Measurements from ENCODE around the gene SMIM7. TPM values are rescaled to one million over a fixed set of nuclear protein-coding genes. Genes with fewer than 3 reads are reported as not detected.
A peak's percentile ranks its signal among the peaks of the same experiment; 100 is the strongest.

SMIM7 gene
- 10 to 100 TPM; 34.7 to 76.5 (median 41.2) TPM for total RNA-seq
- long read RNA-seq, transcript SMIM7-208 (5 exons, 2,776 nt) = major isoform, 22 of 28 reads
- long read RNA-seq, partial matches to known transcripts = 0 of 28 reads
- long read RNA-seq, other reads (novel, unspliced or antisense) = 0 of 28 reads

DNA sequence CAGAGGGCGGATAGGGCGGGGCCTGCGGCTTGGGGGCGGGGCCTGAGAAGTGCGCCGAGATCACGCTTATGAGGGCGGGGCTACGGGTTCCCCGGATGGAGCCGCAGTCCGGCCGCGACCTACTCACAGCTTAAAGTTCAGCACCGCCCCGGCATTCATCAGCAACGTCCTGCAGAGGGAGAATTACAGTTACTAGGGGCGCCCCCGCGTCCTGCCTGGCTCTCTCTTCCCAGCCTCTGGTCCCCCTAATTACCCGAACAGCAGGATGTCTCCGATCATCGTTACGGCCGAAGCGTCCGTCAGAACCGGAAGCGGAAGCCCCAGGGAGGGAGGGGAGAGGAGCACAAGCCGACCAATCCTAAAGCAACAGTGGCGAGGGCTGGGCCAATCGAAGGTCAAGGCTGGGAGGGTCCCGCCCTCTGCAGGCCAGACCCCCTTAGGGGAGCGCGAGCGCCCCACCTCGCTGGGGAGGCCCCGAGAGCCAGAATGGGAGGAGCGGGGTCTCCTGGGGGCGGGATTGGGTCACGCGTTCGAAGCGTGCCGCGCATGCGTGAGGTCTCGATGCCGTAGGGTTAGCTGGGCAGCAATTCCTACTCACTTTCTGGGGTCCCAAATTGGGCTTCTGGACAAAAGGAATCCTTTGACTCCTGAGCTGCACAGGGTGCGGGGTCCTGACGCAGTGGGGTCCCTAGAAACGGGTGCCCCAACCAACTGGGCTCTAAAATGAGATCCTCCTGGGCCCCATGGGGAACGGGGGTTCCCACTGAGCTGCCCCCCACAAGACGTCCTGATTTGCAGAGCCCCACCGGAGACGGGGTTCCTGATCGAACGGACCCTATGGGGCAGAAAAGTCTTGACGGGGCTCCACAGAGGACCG lies at the start of gene SMIM7:
SMIM7 (minus strand) TSS at position 313 of the 877 bp plus-strand sequence; CDS start at position 279, 34 bp downstream.
- Histone ChIP-seq H3K36me3 (peaks cover 0 to 35% (median 6%) of the 10 kb centered on the region in 4 donors), H3K9me3 (no peaks in the 10 kb centered on the region), H3K4me3 (peak within 1 kb of the TSS; percentile 70 to 98 (median 88)), H3K4me1 (peaks cover 0 to 18% (median 3%) of the 10 kb centered on the region in 4 donors), H3K27me3 (no peaks in the 10 kb centered on the region), H3K27ac (peak within 1 kb of the TSS; percentile 64 to 78 (median 75))
- 0% methylated on average over 19 of the region's 60 CpGs for WGBS (ENCODE audit: insufficient coverage, low coverage, low lambda C conversion rate, missing lambda C conversion rate)
- intact Hi-C loops (cut with DNase I) = no loop called here
- DNase-seq (peak; percentile 98 to 99 (median 99)), ATAC-seq (peak; percentile 95 to 98 (median 96))
- peak; percentile 69 for TF ChIP-seq POLR2A (IDR thresholded peaks at IDR 0.05)
- TF ChIP-seq, protein P1, sequence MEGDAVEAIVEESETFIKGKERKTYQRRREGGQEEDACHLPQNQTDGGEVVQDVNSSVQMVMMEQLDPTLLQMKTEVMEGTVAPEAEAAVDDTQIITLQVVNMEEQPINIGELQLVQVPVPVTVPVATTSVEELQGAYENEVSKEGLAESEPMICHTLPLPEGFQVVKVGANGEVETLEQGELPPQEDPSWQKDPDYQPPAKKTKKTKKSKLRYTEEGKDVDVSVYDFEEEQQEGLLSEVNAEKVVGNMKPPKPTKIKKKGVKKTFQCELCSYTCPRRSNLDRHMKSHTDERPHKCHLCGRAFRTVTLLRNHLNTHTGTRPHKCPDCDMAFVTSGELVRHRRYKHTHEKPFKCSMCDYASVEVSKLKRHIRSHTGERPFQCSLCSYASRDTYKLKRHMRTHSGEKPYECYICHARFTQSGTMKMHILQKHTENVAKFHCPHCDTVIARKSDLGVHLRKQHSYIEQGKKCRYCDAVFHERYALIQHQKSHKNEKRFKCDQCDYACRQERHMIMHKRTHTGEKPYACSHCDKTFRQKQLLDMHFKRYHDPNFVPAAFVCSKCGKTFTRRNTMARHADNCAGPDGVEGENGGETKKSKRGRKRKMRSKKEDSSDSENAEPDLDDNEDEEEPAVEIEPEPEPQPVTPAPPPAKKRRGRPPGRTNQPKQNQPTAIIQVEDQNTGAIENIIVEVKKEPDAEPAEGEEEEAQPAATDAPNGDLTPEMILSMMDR (IDR thresholded peaks at IDR 0.05) = peak in 3 of 4 donors; percentile 12 to 48 (median 36)

DNA sequence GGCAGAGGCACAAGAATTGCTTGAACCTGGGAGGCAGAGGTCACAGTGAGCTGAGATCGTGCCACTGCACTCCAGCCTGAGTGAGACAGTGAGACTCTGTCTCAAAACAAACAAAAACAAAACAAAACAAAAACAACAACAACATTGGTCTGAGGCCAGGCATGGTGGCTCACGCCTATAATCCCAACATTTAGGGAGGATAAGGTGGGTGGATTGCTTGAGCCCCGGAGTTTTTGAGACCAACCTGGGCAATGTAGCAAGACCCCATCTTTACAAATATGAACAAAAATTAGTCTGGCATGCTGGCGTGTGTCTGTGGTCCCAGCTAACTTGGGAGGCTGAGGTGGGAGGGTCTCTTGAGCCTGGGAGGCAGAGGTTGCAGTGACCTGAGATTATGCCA lies 43.7 kb upstream of the SMIM7 start:
- no peak for DNase-seq
- no peaks in the 10 kb centered on the region for H3K36me3 ChIP-seq
- 81% methylated on average over 3 of the region's 4 CpGs for WGBS (ENCODE audit: insufficient coverage, low coverage, low lambda C conversion rate, missing lambda C conversion rate)
- H3K27ac ChIP-seq = no peak overlapping the region
- no peaks in the 10 kb centered on the region for H3K27me3 ChIP-seq
- peaks cover 0 to 5% (median 2%) of the 10 kb centered on the region in 4 donors for H3K4me1 ChIP-seq
- ATAC-seq = no peak
- intact Hi-C loops (cut with DNase I) = no loop called here
- TF ChIP-seq POLR2A (IDR thresholded peaks at IDR 0.05) = no peak
- TF ChIP-seq, protein P1 (IDR thresholded peaks at IDR 0.05) = no peak
- H3K9me3 ChIP-seq = no peaks in the 10 kb centered on the region
- no peak overlapping the region for H3K4me3 ChIP-seq

DNA sequence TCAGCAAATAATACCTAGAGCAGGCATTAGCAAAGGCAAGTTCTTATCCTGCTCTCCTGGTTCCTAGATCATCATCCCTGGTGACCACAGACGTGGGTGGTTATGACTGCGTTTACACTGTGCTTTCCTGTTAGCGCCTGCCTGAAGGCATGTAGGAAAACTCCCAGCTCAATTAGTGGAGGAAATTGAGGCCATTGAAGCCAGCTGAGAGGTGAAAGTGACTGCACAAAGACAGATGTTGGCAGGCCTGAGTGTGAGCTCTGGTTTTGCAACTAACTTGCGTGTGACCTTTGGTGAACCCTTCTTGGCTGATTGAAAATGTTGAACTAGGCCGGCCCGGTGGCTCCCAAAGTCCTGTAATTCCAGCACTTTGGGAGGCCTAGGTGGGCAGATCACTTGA lies 42.2 kb upstream of the SMIM7 start:
- TF ChIP-seq POLR2A (IDR thresholded peaks at IDR 0.05) = no peak
- TF ChIP-seq, protein P1 (IDR thresholded peaks at IDR 0.05) = no peak
- Histone ChIP-seq H3K27me3 (no peaks in the 10 kb centered on the region), H3K27ac (peak overlapping the region in 1 of 3 donors; percentile 9), H3K9me3 (no peaks in the 10 kb centered on the region), H3K36me3 (no peaks in the 10 kb centered on the region), H3K4me3 (no peak overlapping the region), H3K4me1 (peaks cover 0 to 5% (median 2%) of the 10 kb centered on the region in 4 donors)
- intact Hi-C loops (cut with DNase I) = no loop called here
- 18% methylated on average over 5 of the region's 6 CpGs for WGBS (ENCODE audit: insufficient coverage, low coverage, low lambda C conversion rate, missing lambda C conversion rate)
- DNase-seq (peak; percentile 34 to 73 (median 64)), ATAC-seq (peak; percentile 84 to 99 (median 91))

GRCh38 chr19:16698914-16699313 lies 39.0 kb upstream of the SMIM7 start:
- no peak for ATAC-seq
- Histone ChIP-seq H3K4me3 (no peak overlapping the region), H3K27me3 (no peaks in the 10 kb centered on the region), H3K4me1 (peaks cover 0 to 5% (median 2%) of the 10 kb centered on the region in 4 donors), H3K36me3 (no peaks in the 10 kb centered on the region), H3K27ac (no peak overlapping the region), H3K9me3 (no peaks in the 10 kb centered on the region)
- intact Hi-C loops (cut with DNase I) = no loop called here
- 51% methylated on average over 5 of the region's 5 CpGs for WGBS (ENCODE audit: insufficient coverage, low coverage, low lambda C conversion rate, missing lambda C conversion rate)
- DNase-seq = no peak
- TF ChIP-seq, protein P1 (IDR thresholded peaks at IDR 0.05) = no peak
- no peak for TF ChIP-seq POLR2A (IDR thresholded peaks at IDR 0.05)
